NCI-H2081 treated with DMSO at 0.1 percent for 48 hours (cell line): ENCODE results near the gene DUSP9.

Experiments
- DNase-seq: peaks from one replicate; lab custom pipeline; 2025; lab: John Stamatoyannopoulos, UW

The DUSP9 gene

DNA sequence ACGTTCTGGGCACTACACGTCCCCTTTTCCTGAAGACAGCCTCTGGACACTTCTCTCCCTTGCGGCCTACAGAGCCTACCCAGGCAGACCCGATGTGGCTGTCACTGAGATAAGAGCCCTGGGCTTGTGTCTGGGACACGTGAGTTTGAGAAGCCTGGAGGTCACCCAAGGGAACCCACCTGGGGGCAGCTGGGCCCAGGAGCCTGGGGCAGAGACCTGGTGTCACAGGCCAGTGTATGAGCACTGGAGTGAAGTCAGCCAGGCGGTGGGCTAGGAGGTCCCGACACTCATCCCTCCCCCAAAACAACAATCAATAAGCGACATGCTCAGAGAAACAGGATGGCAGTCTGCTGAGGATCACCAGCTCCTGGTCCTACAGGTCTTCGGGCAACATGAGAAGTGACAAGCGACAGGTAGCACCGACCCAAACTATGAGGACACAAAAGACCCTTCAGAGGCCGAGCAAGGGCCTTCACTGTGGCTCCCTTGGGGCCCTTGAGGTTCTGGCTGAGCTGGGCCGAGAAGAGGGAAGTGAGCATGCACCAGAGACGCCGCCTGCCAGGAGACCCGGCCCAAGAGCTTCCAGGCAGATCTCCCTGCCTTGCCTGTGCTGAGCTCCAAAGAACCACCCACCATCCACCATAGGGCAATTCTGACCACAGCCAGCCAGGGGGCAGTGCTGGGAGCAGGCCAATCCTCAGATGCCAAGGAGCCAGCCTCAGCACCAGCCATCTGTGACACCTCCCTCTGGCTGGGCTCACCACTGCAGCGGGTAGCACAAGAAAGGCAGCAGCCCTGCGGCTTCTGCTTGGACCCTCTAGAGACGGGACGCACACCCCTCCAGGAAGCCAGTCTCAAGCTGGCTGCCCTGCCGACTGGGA, 11.0 kb upstream of the DUSP9 start:
- DNase-seq = no peak

DNA sequence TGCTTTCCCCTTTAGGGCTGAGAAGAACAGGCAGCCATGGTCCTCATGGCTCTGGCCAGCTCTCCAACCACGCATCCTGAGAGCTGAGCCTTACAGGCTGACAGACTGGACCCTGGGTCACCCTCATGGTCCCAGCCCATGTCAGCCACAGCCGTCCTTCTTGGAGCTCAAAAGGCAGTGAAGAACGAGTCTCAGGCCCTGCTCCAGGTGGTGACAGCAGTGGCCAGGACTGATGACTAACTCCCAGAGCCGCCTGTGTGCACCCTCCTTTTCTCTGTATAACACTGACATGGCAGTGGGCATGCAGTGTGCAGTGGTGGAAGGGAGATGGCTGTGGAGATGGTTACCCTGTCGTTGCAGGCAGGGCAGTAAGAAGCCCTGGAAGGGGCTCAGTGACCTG, 10.3 kb upstream of the DUSP9 start:
- DNase-seq = no peak

DNA sequence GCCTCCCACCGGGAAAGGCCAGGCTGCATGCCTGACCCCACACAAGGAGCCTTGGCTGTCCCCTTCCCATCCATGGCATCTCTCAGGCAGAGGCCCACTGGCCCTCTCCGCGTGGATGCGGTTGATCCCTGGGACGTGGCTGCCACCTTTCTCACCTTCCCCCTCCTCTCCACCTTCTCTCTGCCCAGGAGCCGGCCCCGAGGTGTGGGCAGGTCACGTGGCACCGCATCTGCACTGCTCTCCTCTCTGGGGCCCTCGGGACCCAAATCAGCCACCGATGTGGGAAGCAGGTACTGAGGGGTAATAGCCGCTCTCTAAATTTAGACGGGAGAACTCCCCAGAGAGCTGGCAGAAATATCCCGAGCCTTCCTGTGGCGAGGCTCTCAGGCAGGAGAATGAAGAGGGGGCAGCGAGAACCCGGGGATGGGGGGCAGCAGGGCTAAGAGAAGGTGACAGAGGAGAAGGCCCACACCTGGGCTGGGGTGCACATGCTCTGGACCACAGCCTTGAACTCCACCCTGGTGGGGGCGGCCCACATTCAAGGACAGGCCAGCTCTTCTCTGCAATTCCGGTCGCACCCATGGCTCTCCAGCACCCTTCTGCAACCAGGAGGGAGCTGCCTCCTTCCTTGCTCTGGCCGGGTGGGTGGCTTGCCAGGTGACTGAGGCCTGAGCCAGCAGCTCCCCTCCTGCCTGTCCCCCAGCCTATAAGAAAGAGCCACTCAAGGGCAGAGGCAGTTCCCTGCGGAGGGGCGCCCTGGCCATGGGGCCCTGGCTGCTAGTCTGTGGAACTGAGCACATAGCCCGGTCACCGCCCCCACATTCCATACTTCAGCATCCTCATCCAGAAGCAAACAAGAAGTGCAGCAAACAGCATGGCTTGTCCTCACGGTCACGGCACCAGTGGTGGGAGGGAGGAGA, 9.6 kb upstream of the DUSP9 start:
- no peak for DNase-seq

GRCh38 chrX:153638041-153638371, 9.0 kb upstream of the DUSP9 start:
- no peak for DNase-seq

- DNase-seq = no peak
Observed at GRCh38 chrX:153638436-153639176, 8.4 kb upstream of the DUSP9 start.

DNA sequence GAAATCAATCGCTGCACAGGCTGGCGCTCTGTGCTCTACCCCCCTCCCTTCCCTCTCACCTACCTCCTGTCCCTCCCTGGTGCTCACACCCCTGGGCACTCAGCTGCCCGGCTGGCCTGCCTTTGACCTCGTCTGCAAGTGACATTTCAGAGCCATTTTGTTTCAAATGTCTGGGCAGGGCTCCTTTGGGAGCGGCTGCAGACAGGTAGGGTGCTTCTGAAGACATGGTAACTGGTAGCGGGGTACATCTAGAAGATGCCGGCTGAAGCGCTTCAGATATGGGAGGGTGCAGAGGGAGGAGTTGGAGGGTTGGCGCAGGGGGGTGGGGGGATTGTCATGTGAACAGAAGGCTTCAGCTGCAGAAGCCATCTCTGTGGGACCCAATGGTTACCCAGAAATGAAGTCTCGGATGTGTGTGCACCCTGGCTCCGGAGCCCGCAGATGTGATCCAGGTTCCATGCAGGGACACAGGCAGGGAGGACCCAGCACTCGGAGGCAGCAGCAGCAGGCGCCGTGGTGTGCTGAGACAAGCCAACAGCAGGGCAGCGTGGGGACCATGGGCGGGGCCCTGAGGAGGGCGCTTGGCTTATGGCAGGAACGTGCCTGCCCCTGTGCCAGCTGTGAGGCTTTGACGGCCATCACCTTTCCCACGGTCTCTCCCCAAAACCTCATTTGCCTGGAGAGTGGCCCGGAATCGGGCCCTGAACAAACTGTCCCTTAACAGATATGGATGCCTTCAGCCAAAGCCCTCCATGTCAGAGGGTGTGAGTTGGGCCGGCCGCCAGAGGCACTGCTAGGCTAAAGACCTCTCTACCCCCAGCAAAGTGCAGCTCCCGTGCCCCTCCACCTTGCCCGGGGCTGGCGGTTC, 7.6 kb upstream of the DUSP9 start:
- no peak for DNase-seq

- no peak for DNase-seq
Observed at GRCh38 chrX:153640045-153640686, 6.8 kb upstream of the DUSP9 start.

DNA sequence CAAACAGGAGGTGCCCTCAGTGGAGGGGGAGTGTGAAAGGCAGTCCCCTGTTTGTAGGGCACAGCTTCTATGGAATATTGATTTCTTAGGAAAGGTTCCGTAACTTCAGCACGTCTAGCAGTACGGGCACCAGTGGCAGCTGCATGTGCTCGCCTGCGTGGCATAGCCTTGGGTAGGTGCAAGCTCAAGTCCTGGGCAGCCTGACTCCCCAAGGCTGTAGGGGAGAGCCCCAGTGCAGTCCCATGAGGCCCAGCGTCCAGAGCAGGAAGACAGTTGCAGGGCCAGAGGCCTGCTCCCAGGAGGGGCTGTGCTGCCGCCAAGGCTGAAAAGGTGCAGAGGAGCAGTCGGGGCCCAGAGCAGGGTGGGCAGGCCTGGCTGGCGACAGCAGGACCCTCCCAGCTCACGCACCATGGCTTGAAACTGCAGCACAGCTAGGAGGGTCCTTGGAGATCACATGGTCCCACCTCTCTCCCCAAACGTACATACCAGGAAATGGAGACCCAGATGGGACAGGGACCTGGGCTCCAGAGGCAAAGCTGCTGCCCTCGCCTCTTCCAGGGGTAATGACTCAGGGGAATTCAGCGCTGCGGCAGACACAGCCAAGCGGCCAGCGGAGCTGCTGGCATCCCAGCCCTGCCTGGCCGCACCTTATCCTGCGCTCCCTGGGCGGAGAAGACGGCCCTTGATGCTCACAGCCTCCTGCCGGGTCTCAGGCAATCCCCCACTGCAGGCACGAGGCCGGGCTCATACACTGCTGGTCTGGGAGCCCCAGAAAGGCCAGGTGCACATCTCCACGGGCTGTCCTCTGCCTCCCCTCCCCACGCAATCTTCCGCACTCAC, 6.0 kb upstream of the DUSP9 start:
- DNase-seq = no peak

DNA sequence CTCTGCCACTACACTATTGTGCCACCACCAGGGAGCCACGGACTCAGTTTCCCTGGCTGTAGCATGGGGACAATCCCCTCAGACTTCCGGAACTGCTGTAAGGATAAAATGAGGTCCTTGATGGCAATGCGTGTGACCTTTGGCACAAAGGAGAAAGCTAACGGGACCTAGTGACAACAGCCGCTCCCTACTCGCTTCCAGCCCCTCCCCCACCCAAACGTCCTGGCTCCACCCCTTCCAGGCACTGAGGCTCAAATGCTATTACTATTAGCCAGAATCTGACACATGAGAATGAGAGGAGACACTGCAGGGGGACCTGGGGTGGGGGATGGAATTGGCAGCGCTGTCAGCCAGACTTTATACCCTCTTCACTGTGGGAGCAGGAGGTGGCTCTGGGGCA, 5.4 kb upstream of the DUSP9 start:
- DNase-seq = no peak

GRCh38 chrX:153642051-153642654, 4.8 kb upstream of the DUSP9 start:
- DNase-seq = no peak

DNA sequence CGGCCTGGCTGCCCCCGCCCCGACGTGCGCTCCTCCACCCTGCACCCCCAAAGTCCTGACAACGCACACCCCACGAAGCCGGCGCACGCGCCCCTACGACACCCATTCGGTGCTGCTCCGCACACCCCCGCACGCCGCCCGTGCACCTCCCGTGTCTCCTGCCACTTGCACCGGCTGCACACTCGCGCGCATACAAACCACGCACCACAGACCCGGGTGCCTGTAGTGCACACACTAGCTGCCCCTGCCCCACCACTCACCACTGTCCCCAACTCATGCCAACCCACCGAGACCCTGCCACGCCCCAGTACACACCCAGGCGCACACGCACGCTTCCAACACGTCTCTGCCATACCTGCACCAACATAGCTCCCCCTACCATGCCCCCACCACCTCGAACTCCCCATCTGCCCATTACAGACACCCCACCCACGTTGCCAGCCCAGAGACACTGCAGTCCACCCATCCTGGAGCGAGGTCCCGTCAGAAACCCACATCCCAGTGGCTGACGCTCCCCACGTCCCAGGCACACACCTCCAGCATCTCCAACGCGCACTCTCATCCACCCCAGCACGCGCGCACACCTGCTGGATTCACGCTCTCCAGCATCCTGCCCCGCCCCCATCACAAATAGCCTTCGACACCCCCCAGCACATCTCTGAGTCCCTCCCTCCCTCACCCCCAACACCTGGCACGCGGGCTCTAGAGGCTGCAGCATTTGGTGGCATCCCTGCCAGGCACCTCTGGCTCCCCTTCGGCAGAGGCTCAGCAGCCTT, 4.2 kb upstream of the DUSP9 start:
- DNase-seq = no peak

- DNase-seq = no peak
Observed at GRCh38 chrX:153643431-153644351, 3.3 kb upstream of the DUSP9 start.

GRCh38 chrX:153644356-153645125, 2.5 kb upstream of the DUSP9 start:
- no peak for DNase-seq

DNA sequence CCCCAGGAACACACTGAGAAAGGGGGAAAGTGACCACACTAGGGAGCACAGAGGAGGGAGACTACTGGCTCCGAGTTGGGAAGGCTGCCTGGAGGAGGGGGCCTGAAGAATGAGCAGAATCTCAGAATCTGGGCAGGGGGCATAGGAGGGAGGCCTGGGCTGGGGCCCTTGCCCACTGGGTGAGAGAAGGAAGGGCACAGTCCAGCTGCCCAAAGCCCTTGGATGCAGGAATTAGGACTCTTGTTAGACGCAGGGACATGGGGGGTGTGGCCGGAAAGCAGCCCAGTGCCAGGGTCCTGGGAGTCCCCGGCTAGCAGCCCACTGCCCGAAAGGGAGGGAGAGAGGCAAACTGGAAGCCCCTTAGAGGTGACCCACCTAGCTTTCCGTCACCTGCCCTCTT, 1.9 kb upstream of the DUSP9 start:
- DNase-seq = no peak

DNA sequence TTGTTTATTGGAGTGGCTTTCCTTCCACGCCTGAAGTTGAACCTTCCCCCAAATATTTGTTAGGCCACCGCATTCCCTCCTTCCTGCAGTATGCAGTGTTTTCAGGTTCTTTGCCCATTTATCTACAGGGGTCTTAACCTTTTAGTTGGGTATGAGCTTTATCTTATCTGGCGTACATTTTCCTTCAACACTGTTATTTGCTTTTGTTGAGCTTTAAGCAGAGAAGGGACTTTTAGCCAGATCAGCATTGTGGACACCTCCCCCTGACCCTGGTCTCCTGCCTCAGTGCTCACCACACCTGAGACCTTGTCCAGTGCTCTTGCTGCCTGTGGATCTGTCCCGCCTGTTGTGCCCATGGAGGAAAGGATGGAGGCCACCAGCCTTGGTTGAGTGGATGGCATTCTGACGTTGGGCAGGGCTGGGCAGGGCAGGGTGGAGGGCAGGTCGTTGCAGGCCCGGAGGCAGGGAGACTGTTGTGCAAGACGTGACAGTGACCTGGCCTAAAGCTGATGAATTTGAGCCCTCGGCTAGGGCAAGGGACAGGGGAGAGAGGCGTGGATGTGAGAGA, 998 bp upstream of the DUSP9 start:
- no peak for DNase-seq
